Osteocyte (in vitro differentiated cells): ENCODE results near the gene SRGAP3. TPM values are rescaled to one million over a fixed set of nuclear protein-coding genes. Genes with fewer than 3 reads are reported as not detected.

Experiments used
- DNase-seq: peaks from one replicate; pipeline ENCODE4 v3.0.0; 2021; ENCODE audit warnings: mixed read lengths; ENCODE audit not compliant: unreplicated experiment; ENCODE audit errors: extremely low spot score
- H3K27ac Mint-ChIP-seq: one replicate; pipeline ENCODE4 v1.8.0; 2021; ENCODE audit warnings: mild to moderate bottlenecking, mixed read lengths; ENCODE audit not compliant: unreplicated experiment
- H3K27me3 Mint-ChIP-seq: one replicate; pipeline ENCODE4 v1.8.0; 2021; ENCODE audit warnings: mixed read lengths; ENCODE audit not compliant: unreplicated experiment
- H3K36me3 Mint-ChIP-seq: one replicate; pipeline ENCODE4 v1.8.0; 2021; ENCODE audit warnings: mixed read lengths; ENCODE audit not compliant: unreplicated experiment
- H3K4me1 Mint-ChIP-seq: one replicate; pipeline ENCODE4 v1.8.0; 2021; ENCODE audit warnings: mixed read lengths; ENCODE audit not compliant: unreplicated experiment
- H3K4me3 Mint-ChIP-seq: one replicate; pipeline ENCODE4 v1.8.0; 2021; ENCODE audit warnings: mild to moderate bottlenecking, moderate library complexity, mixed read lengths; ENCODE audit not compliant: unreplicated experiment
- H3K9me3 Mint-ChIP-seq: one replicate; pipeline ENCODE4 v1.8.0; 2021; ENCODE audit warnings: mixed read lengths; ENCODE audit not compliant: unreplicated experiment
- total RNA-seq: library from RNA; stranded (reverse); gene quantifications from 2 replicates; pipeline ENCODE4 v1.2.1, GENCODE V29; 2021
- TF ChIP-seq, protein P1 (sequence below): fragments of 200-600 bp; sonication (generic); IDR thresholded peaks from 2 replicates; pipeline ENCODE4 v1.5.0; 2021; ENCODE audit warnings: antibody characterized with exemption, mild to moderate bottlenecking, moderate library complexity

SRGAP3 gene
- total RNA-seq, 1 donor from 2014 or later: 2.6 TPM

DNA sequence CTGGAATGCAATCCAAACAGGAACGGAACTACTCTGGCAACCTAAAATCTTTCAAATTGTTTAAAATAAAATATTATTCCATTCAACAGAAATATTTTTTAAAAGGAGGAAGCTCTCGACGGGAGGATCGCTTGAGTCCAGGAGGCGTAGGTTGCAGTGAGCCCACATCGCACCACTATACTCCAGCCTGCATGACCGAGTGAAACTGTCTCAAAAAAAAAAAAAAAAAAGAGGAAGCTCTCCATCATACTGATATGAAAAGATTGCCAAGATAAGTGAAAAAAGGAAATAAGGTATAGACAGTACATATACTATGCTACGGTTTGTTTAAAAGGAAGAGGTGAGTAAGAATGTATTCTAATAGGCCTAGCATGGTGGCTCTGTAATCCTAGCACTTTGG, 289.8 kb downstream of the SRGAP3 start:
- Mint-ChIP-seq H3K4me3 (no peak overlapping the region), H3K4me1 (peaks cover 44% of the 10 kb centered on the region), H3K9me3 (no peaks in the 10 kb centered on the region), H3K27ac (no peak overlapping the region), H3K36me3 (peaks cover 14% of the 10 kb centered on the region), H3K27me3 (no peaks in the 10 kb centered on the region)
- DNase-seq: no peak
- TF ChIP-seq, protein P1, sequence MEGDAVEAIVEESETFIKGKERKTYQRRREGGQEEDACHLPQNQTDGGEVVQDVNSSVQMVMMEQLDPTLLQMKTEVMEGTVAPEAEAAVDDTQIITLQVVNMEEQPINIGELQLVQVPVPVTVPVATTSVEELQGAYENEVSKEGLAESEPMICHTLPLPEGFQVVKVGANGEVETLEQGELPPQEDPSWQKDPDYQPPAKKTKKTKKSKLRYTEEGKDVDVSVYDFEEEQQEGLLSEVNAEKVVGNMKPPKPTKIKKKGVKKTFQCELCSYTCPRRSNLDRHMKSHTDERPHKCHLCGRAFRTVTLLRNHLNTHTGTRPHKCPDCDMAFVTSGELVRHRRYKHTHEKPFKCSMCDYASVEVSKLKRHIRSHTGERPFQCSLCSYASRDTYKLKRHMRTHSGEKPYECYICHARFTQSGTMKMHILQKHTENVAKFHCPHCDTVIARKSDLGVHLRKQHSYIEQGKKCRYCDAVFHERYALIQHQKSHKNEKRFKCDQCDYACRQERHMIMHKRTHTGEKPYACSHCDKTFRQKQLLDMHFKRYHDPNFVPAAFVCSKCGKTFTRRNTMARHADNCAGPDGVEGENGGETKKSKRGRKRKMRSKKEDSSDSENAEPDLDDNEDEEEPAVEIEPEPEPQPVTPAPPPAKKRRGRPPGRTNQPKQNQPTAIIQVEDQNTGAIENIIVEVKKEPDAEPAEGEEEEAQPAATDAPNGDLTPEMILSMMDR: no peak

- no peak for DNase-seq
- no peak overlapping the region for H3K4me3 Mint-ChIP-seq
- peak overlapping the region; percentile 68 for H3K27ac Mint-ChIP-seq
- TF ChIP-seq, protein P1: peak; percentile 26
- H3K27me3 Mint-ChIP-seq: no peaks in the 10 kb centered on the region
- H3K36me3 Mint-ChIP-seq: peaks cover 12% of the 10 kb centered on the region
- H3K4me1 Mint-ChIP-seq: peaks cover 34% of the 10 kb centered on the region
- no peaks in the 10 kb centered on the region for H3K9me3 Mint-ChIP-seq
Measured at GRCh38 chr3:8954938-8955763, 294.3 kb downstream of the SRGAP3 start.

- Mint-ChIP-seq H3K4me1 (peaks cover 44% of the 10 kb centered on the region), H3K27ac (no peak overlapping the region), H3K9me3 (no peaks in the 10 kb centered on the region), H3K4me3 (no peak overlapping the region), H3K27me3 (no peaks in the 10 kb centered on the region), H3K36me3 (peaks cover 8% of the 10 kb centered on the region)
- no peak for DNase-seq
- TF ChIP-seq, protein P1: no peak
Measured at GRCh38 chr3:8953313-8953712, 296.1 kb downstream of the SRGAP3 start.

GRCh38 chr3:8952130-8952529, 297.3 kb downstream of the SRGAP3 start:
- Mint-ChIP-seq H3K4me1 (peaks cover 48% of the 10 kb centered on the region), H3K27ac (no peak overlapping the region), H3K27me3 (no peaks in the 10 kb centered on the region), H3K9me3 (no peaks in the 10 kb centered on the region), H3K36me3 (peaks cover 3% of the 10 kb centered on the region), H3K4me3 (no peak overlapping the region)
- TF ChIP-seq, protein P1: no peak
- DNase-seq: no peak

- no peak for DNase-seq
Measured at GRCh38 chr3:8945890-8946600, 303.4 kb downstream of the SRGAP3 start.

More at GRCh38 chr3:8945890-8946600, 303.4 kb downstream of the SRGAP3 start:
- Mint-ChIP-seq H3K27ac (no peak overlapping the region), H3K9me3 (peaks cover 21% of the 10 kb centered on the region), H3K4me1 (peaks cover 19% of the 10 kb centered on the region), H3K4me3 (no peak overlapping the region), H3K27me3 (no peaks in the 10 kb centered on the region), H3K36me3 (peaks cover 32% of the 10 kb centered on the region)
- TF ChIP-seq, protein P1: no peak
